Osteoblast (primary cell): ENCODE measurements around the gene NEK3. TPM values are rescaled to one million over a fixed set of nuclear protein-coding genes. Genes with fewer than 3 reads are reported as not detected.
"Not testable (repeated sequence)": the region's sequence is repeated elsewhere in the genome, so short reads cannot be mapped to it uniquely, and the experiment has no call there.

Source experiments
- DNase-seq: peaks from one replicate; pipeline ENCODE4 v3.0.0; 2011; ENCODE audit warnings: low spot score, mixed read lengths; ENCODE audit not compliant: insufficient read length; ENCODE audit errors: missing footprints
- H2AFZ ChIP-seq: 2 replicates; pipeline ENCODE4 v1.6.0; 2011; ENCODE audit warnings: mild to moderate bottlenecking, low read length
- H3K27ac ChIP-seq: 2 replicates; pipeline ENCODE4 v1.5.1; 2011; ENCODE audit warnings: mild to moderate bottlenecking, low read depth, low read length, moderate library complexity
- H3K27me3 ChIP-seq: 2 replicates; pipeline ENCODE4 v1.6.0; 2012; ENCODE audit warnings: mild to moderate bottlenecking, control low read depth, inconsistent platforms, low read length, moderate library complexity; ENCODE audit not compliant: insufficient read depth
- H3K36me3 ChIP-seq: 2 replicates; pipeline ENCODE4 v1.5.1; 2011; ENCODE audit warnings: mild to moderate bottlenecking, low read length, control low read depth, moderate library complexity; ENCODE audit not compliant: insufficient read depth
- H3K4me1 ChIP-seq: 2 replicates; pipeline ENCODE4 v1.5.1; 2011; ENCODE audit warnings: mild to moderate bottlenecking, low read length, control low read depth, moderate library complexity; ENCODE audit not compliant: insufficient read depth
- H3K4me2 ChIP-seq: 2 replicates; pipeline ENCODE4 v1.6.0; 2011; ENCODE audit warnings: mild to moderate bottlenecking, low read length; ENCODE audit not compliant: insufficient read depth
- H3K4me3 ChIP-seq: fragments of 200-600 bp; sonication (generic); 3 replicates; pipeline ENCODE4 v1.5.1; 2012; ENCODE audit warnings: mild to moderate bottlenecking, low read length, inconsistent platforms; ENCODE audit not compliant: insufficient read depth
- H3K79me2 ChIP-seq: 2 replicates; pipeline ENCODE4 v1.6.0; 2012; ENCODE audit warnings: mild to moderate bottlenecking, low read length, control low read depth, inconsistent platforms; ENCODE audit not compliant: insufficient read depth
- H3K9me3 ChIP-seq: 2 replicates; pipeline ENCODE4 v1.5.1; 2011; ENCODE audit warnings: low read depth, low read length, control low read depth
- H4K20me1 ChIP-seq: 2 replicates; pipeline ENCODE4 v1.6.0; 2012; ENCODE audit warnings: mild to moderate bottlenecking, low read length, control low read depth; ENCODE audit not compliant: insufficient read depth
- CTCF ChIP-seq: IDR thresholded peaks from 2 replicates; pipeline ENCODE4 v1.5.1; 2011; ENCODE audit warnings: mild to moderate bottlenecking, low read depth, low read length, moderate library complexity; ENCODE audit errors: extremely low read depth
- total RNA-seq: library from RNA; depleted of rRNA; stranded (reverse); fragments of >200 nt; gene quantifications from 2 replicates; pipeline ENCODE4 v1.2.3, GENCODE V29; 2012

NEK3 gene, protein sequence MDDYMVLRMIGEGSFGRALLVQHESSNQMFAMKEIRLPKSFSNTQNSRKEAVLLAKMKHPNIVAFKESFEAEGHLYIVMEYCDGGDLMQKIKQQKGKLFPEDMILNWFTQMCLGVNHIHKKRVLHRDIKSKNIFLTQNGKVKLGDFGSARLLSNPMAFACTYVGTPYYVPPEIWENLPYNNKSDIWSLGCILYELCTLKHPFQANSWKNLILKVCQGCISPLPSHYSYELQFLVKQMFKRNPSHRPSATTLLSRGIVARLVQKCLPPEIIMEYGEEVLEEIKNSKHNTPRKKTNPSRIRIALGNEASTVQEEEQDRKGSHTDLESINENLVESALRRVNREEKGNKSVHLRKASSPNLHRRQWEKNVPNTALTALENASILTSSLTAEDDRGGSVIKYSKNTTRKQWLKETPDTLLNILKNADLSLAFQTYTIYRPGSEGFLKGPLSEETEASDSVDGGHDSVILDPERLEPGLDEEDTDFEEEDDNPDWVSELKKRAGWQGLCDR
- total RNA-seq = 6.5 and 8.0 TPM in 2 replicates

- no peak for TF ChIP-seq CTCF
- Histone ChIP-seq H3K27ac (peak within 1 kb of the TSS; percentile 32), H3K27me3 (no peaks in the 10 kb centered on the region), H3K4me1 (peaks cover 28% of the 10 kb centered on the region), H3K9me3 (no peaks in the 10 kb centered on the region), H3K79me2 (peaks cover 7% of the 10 kb centered on the region), H3K36me3 (no peaks in the 10 kb centered on the region), H3K4me2 (peak within 1 kb of the TSS; percentile 90), H4K20me1 (no peaks in the 10 kb centered on the region), H2AFZ (peak within 1 kb of the TSS; percentile 78), H3K4me3 (peak within 1 kb of the TSS; percentile 86)
- peak; percentile 92 for DNase-seq
These were observed at the start of gene NEK3 for GRCh38 chr13:52159159-52159982. Gene NEK3 (minus strand): TSS chr13:52159597. CDS start chr13:52156191, 3,406 bp downstream.

- not testable (repeated sequence) for H2AFZ ChIP-seq, H3K9me3 ChIP-seq, DNase-seq, H3K4me1 ChIP-seq, H3K4me3 ChIP-seq, H4K20me1 ChIP-seq, H3K27ac ChIP-seq, H3K79me2 ChIP-seq, H3K4me2 ChIP-seq, H3K27me3 ChIP-seq, H3K36me3 ChIP-seq
These were observed 49.0 kb upstream of the NEK3 start for GRCh38 chr13:52208384-52208783.

- H3K79me2 ChIP-seq = not testable (repeated sequence)
These were observed 48.5 kb upstream of the NEK3 start for GRCh38 chr13:52207896-52208295.

DNA sequence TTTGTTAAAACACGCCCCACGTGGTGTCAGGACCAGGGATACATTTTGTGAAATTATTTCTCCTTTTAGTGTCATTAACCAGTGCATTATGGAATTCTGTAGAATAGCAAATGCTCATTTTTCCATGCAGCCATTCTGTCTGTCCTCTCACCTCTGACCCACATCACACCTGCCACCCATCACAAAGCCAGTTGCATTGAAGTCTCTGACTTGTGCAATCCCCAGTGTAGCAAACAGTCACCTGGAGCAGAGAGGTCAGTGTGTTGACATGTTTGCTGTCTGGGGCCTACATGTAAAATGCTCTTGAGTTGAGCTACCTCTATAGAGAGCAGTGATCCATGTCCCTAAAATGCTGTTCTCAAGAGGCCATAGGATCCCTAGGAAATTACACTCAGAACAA is 47.9 kb upstream of the NEK3 start:
- H3K79me2 ChIP-seq, H3K4me2 ChIP-seq, H3K9me3 ChIP-seq, H3K4me3 ChIP-seq, H2AFZ ChIP-seq, H3K27me3 ChIP-seq, H4K20me1 ChIP-seq, H3K4me1 ChIP-seq, DNase-seq, H3K36me3 ChIP-seq, H3K27ac ChIP-seq: not testable (repeated sequence)

More at GRCh38 chr13:52207896-52208295, 48.5 kb upstream of the NEK3 start:
- not testable (repeated sequence) for DNase-seq, H2AFZ ChIP-seq, H3K4me3 ChIP-seq, H4K20me1 ChIP-seq, H3K9me3 ChIP-seq, H3K4me1 ChIP-seq, H3K27ac ChIP-seq, H3K36me3 ChIP-seq, H3K27me3 ChIP-seq, H3K4me2 ChIP-seq

- H3K36me3 ChIP-seq, DNase-seq, H3K4me2 ChIP-seq, H3K27me3 ChIP-seq, H3K27ac ChIP-seq, H2AFZ ChIP-seq, H3K79me2 ChIP-seq, H3K9me3 ChIP-seq, H3K4me3 ChIP-seq, H3K4me1 ChIP-seq, H4K20me1 ChIP-seq: not testable (repeated sequence)
These were observed 45.1 kb upstream of the NEK3 start for GRCh38 chr13:52204546-52204945.

DNA sequence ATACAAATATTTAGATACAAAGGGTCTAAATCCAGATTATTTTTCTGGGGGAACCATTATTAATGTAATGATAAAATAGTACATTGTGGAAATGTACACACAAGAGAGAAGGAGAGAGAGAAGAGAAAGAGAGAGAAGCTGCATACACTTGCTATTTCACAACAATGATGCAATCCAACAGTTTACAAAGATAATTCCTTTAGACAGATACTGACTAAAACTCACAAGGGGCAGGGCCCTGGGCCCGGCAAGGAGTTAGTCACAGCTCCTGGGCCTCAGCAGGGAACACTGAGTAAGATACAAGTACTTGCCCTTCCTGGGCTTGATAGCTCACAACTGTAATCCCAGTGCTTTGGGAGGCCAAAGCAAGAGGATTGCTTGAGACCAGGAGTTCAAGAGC is 44.5 kb upstream of the NEK3 start:
- not testable (repeated sequence) for H3K4me2 ChIP-seq, H3K4me3 ChIP-seq, H3K36me3 ChIP-seq, H2AFZ ChIP-seq, H3K9me3 ChIP-seq, H3K4me1 ChIP-seq, H3K79me2 ChIP-seq, H4K20me1 ChIP-seq, H3K27me3 ChIP-seq, H3K27ac ChIP-seq
- DNase-seq = peak; percentile 91

DNA sequence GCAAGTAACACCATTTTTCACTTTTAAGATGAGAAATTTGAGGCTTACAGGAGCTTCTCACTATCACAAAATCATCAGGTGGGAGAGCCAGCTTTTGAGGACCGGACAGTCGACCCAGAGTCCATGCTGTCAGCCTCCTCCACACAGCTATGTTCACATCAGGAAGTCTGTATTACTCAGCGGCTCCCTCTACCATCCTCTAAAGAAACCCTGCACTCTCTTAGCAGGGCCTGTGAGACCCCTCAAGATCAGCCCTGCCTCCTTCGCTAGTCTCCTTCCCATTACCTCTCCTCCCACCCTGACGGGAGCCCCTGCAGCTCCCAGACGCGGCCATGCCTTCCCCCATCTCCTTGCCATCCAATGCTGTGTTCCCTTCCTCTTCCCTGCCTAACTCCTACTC is 43.1 kb upstream of the NEK3 start:
- not testable (repeated sequence) for H2AFZ ChIP-seq, H3K36me3 ChIP-seq, H3K4me3 ChIP-seq, H3K4me1 ChIP-seq, H3K4me2 ChIP-seq, H4K20me1 ChIP-seq, H3K79me2 ChIP-seq, H3K27ac ChIP-seq, H3K27me3 ChIP-seq, DNase-seq, H3K9me3 ChIP-seq
